Progenitor cell of endocrine pancreas (in vitro differentiated cells): ENCODE results near the gene MAP3K10. TPM values are rescaled to one million over a fixed set of nuclear protein-coding genes. Genes with fewer than 3 reads are reported as not detected.
A peak's percentile ranks its signal among the peaks of the same experiment; 100 is the strongest.

ENCODE experiments used
- DNase-seq: peaks from one replicate; pipeline ENCODE4 v3.0.0; 2021; ENCODE audit warnings: low spot score; ENCODE audit not compliant: unreplicated experiment
- H3K27ac Mint-ChIP-seq: 2 replicates; pipeline ENCODE4 v1.8.0; 2021; ENCODE audit warnings: mild to moderate bottlenecking, moderate library complexity, mixed read lengths
- H3K27me3 Mint-ChIP-seq: 2 replicates; pipeline ENCODE4 v1.8.0; 2021; ENCODE audit warnings: mixed read lengths
- H3K36me3 Mint-ChIP-seq: 2 replicates; pipeline ENCODE4 v1.8.0; 2022; ENCODE audit warnings: mixed read lengths; ENCODE audit not compliant: insufficient read depth
- H3K4me1 Mint-ChIP-seq: 2 replicates; pipeline ENCODE4 v1.8.0; 2021; ENCODE audit warnings: low read depth, mixed read lengths
- H3K4me3 Mint-ChIP-seq: 2 replicates; pipeline ENCODE4 v1.8.0; 2021; ENCODE audit warnings: low read depth, mild to moderate bottlenecking, moderate library complexity, mixed read lengths
- H3K9me3 Mint-ChIP-seq: 2 replicates; pipeline ENCODE4 v1.8.0; 2021; ENCODE audit warnings: low read depth, mixed read lengths
- CTCF ChIP-seq: fragments of 200-600 bp; sonication (generic); IDR thresholded peaks from one replicate; pipeline ENCODE4 v1.5.0; 2021; ENCODE audit warnings: antibody characterized with exemption, mild to moderate bottlenecking; ENCODE audit not compliant: unreplicated experiment
- total RNA-seq: library from RNA; stranded (reverse); gene quantifications from 2 replicates; pipeline ENCODE4 v1.2.1, GENCODE V29; 2021

Gene MAP3K10
- total RNA-seq, 1 donor from 2014 or later = 35.3 TPM

GRCh38 chr19:40247178-40247577 lies 56.0 kb downstream of the MAP3K10 start:
- no peak for DNase-seq
- Mint-ChIP-seq H3K4me1 (no peaks in the 10 kb centered on the region), H3K9me3 (no peaks in the 10 kb centered on the region), H3K4me3 (no peak overlapping the region), H3K27me3 (no peaks in the 10 kb centered on the region), H3K36me3 (peaks cover 7% of the 10 kb centered on the region), H3K27ac (no peak overlapping the region)
- TF ChIP-seq CTCF = no peak

- no peak for DNase-seq
- H3K9me3 Mint-ChIP-seq = no peaks in the 10 kb centered on the region
- peak overlapping the region; percentile 46 for H3K27ac Mint-ChIP-seq
- H3K4me3 Mint-ChIP-seq = no peak overlapping the region
- H3K36me3 Mint-ChIP-seq = peaks cover 11% of the 10 kb centered on the region
- no peaks in the 10 kb centered on the region for H3K27me3 Mint-ChIP-seq
- no peak for TF ChIP-seq CTCF
- H3K4me1 Mint-ChIP-seq = peaks cover 3% of the 10 kb centered on the region
These were observed 56.6 kb downstream of the MAP3K10 start for GRCh38 chr19:40247735-40248262.

GRCh38 chr19:40249201-40249600 lies 58.0 kb downstream of the MAP3K10 start:
- Mint-ChIP-seq H3K4me1 (peaks cover 11% of the 10 kb centered on the region), H3K36me3 (peaks cover 12% of the 10 kb centered on the region), H3K9me3 (no peaks in the 10 kb centered on the region), H3K27me3 (no peaks in the 10 kb centered on the region), H3K27ac (no peak overlapping the region), H3K4me3 (no peak overlapping the region)
- no peak for TF ChIP-seq CTCF
- no peak for DNase-seq

GRCh38 chr19:40249781-40250180 lies 58.6 kb downstream of the MAP3K10 start:
- Mint-ChIP-seq H3K9me3 (no peaks in the 10 kb centered on the region), H3K4me1 (peaks cover 11% of the 10 kb centered on the region), H3K36me3 (peaks cover 13% of the 10 kb centered on the region), H3K27ac (no peak overlapping the region), H3K27me3 (no peaks in the 10 kb centered on the region), H3K4me3 (no peak overlapping the region)
- DNase-seq = no peak
- no peak for TF ChIP-seq CTCF

- no peak for TF ChIP-seq CTCF
- Mint-ChIP-seq H3K4me1 (peaks cover 21% of the 10 kb centered on the region), H3K36me3 (peaks cover 25% of the 10 kb centered on the region), H3K27me3 (no peaks in the 10 kb centered on the region), H3K9me3 (no peaks in the 10 kb centered on the region), H3K4me3 (no peak overlapping the region), H3K27ac (no peak overlapping the region)
- DNase-seq = no peak
These were observed 60.0 kb downstream of the MAP3K10 start for GRCh38 chr19:40251244-40251643.
